MCF 10A (cell line): ENCODE measurements around the gene LIPE. TPM values are rescaled to one million over a fixed set of nuclear protein-coding genes. Genes with fewer than 3 reads are reported as not detected.
A peak's percentile ranks its signal among the peaks of the same experiment; 100 is the strongest.

Experiments used
- BruUV-seq: library from RNA; stranded (reverse); fragments of 400-500 nt; replicated peaks from 2 replicates; lab custom pipeline; 2021; lab: Mats Ljungman, UMichigan
- CTCF ChIA-PET: fragments of 300-600 bp; sonication (Branson Sonifier 250); formaldehyde crosslinking; extraction: SDS; loops from one replicate; lab custom pipeline; 2021; ENCODE audit warnings: antibody characterized with exemption, inconsistent platforms; lab: Yijun Ruan, JAX
- POLR2A ChIA-PET: fragments of 300-600, 350-650 bp; sonication (Branson Sonifier 250); formaldehyde crosslinking; extraction: SDS; loops from one replicate; lab custom pipeline; 2020; ENCODE audit warnings: antibody characterized with exemption, inconsistent platforms; lab: Yijun Ruan, JAX
- DNase-seq: peaks from one replicate; pipeline ENCODE4 v3.0.0-alpha.2; 2018; ENCODE audit not compliant: unreplicated experiment
- H3K27ac Mint-ChIP-seq: one replicate; pipeline ENCODE4 v1.8.0; 2022; ENCODE audit warnings: mild to moderate bottlenecking, low read depth, mixed read lengths; ENCODE audit not compliant: unreplicated experiment
- H3K27me3 Mint-ChIP-seq: one replicate; pipeline ENCODE4 v1.8.0; 2022; ENCODE audit warnings: mixed read lengths; ENCODE audit not compliant: insufficient read depth, unreplicated experiment
- H3K36me3 Mint-ChIP-seq: one replicate; pipeline ENCODE4 v1.8.0; 2022; ENCODE audit warnings: mild to moderate bottlenecking, moderate library complexity, mixed read lengths; ENCODE audit not compliant: insufficient read depth, unreplicated experiment
- H3K4me1 Mint-ChIP-seq: one replicate; pipeline ENCODE4 v1.8.0; 2022; ENCODE audit warnings: mixed read lengths; ENCODE audit not compliant: insufficient read depth, unreplicated experiment
- H3K4me3 Mint-ChIP-seq: one replicate; pipeline ENCODE4 v1.8.0; 2022; ENCODE audit warnings: mild to moderate bottlenecking, moderate library complexity, mixed read lengths; ENCODE audit not compliant: unreplicated experiment
- H3K9me3 Mint-ChIP-seq: one replicate; pipeline ENCODE4 v1.8.0; 2022; ENCODE audit warnings: mixed read lengths; ENCODE audit not compliant: unreplicated experiment
- CTCF ChIP-seq: fragments of 200-600 bp; IDR thresholded peaks from one replicate; pipeline ENCODE4 v1.8.0; 2022; ENCODE audit warnings: antibody characterized with exemption, mild to moderate bottlenecking; ENCODE audit not compliant: unreplicated experiment
- intact Hi-C: fragments of 100-400 bp; cut with micrococcal nuclease; formaldehyde crosslinking; loops from 2 replicates; pipeline ENCODE4 v1.14.1; 2022
- total RNA-seq: library from RNA; stranded (reverse); gene quantifications from 2 replicates; pipeline ENCODE4 v1.2.3, GENCODE V29; 2022

LIPE gene
- total RNA-seq, 1 experiment from 2014 or later, result 11.7 TPM

GRCh38 chr19:42422092-42422900 lies 4.9 kb downstream of the LIPE start:
- Mint-ChIP-seq H3K9me3 (no peaks in the 10 kb centered on the region), H3K36me3 (peaks cover 17% of the 10 kb centered on the region), H3K4me1 (peaks cover 34% of the 10 kb centered on the region), H3K27me3 (no peaks in the 10 kb centered on the region), H3K4me3 (peak overlapping the region; percentile 96), H3K27ac (peak overlapping the region; percentile 88)
- POLR2A ChIA-PET, result interaction anchor here (2.9 kb wide), 1 partner anchor 25 kb away, joined by 11 read pairs; no protein-coding TSS in a partner anchor
- DNase-seq, result no peak
- TSS peak; percentile 26 for BruUV-seq
- intact Hi-C loops, result no loop called here
- TF ChIP-seq CTCF, result no peak
- CTCF ChIA-PET, result no interaction called here

GRCh38 chr19:42421591-42422031 lies 5.6 kb downstream of the LIPE start:
- ChIA-PET CTCF (interaction anchor here (1.9 to 2.2 kb wide), 2 partner anchors 12 to 19 kb away, joined by 12 to 13 read pairs; no protein-coding TSS in a partner anchor), POLR2A (interaction anchor here (1.0 to 2.9 kb wide), 2 partner anchors 21 to 25 kb away, joined by 3 to 11 read pairs; partner anchors contain the start of gene CXCL17)
- Mint-ChIP-seq H3K9me3 (no peaks in the 10 kb centered on the region), H3K27me3 (no peaks in the 10 kb centered on the region), H3K27ac (peak overlapping the region; percentile 88), H3K4me3 (peak overlapping the region; percentile 96), H3K4me1 (peaks cover 34% of the 10 kb centered on the region), H3K36me3 (peaks cover 17% of the 10 kb centered on the region)
- peak; percentile 80 for DNase-seq
- no TSS peak for BruUV-seq
- intact Hi-C loops, result no loop called here
- no peak for TF ChIP-seq CTCF

GRCh38 chr19:42421101-42421500 lies 6.1 kb downstream of the LIPE start:
- ChIA-PET CTCF (interaction anchor here (0.7 to 2.2 kb wide), 4 partner anchors 13 to 445 kb away, joined by 3 to 13 read pairs (median 9); no protein-coding TSS in a partner anchor), POLR2A (interaction anchor here (1.0 to 2.9 kb wide), 2 partner anchors 21 to 24 kb away, joined by 3 to 11 read pairs; partner anchors contain the start of gene CXCL17)
- peaks cover 17% of the 10 kb centered on the region for H3K36me3 Mint-ChIP-seq
- no TSS peak for BruUV-seq
- no peak for TF ChIP-seq CTCF
- H3K27me3 Mint-ChIP-seq, result no peaks in the 10 kb centered on the region
- peaks cover 34% of the 10 kb centered on the region for H3K4me1 Mint-ChIP-seq
- intact Hi-C loops, result no loop called here
- no peak for DNase-seq
- H3K4me3 Mint-ChIP-seq, result no peak overlapping the region
- H3K27ac Mint-ChIP-seq, result peak overlapping the region; percentile 88
- H3K9me3 Mint-ChIP-seq, result no peaks in the 10 kb centered on the region

GRCh38 chr19:42420055-42420544 lies 7.1 kb downstream of the LIPE start:
- Mint-ChIP-seq H3K9me3 (no peaks in the 10 kb centered on the region), H3K27ac (no peak overlapping the region), H3K36me3 (peaks cover 21% of the 10 kb centered on the region), H3K4me1 (peaks cover 34% of the 10 kb centered on the region), H3K27me3 (no peaks in the 10 kb centered on the region), H3K4me3 (no peak overlapping the region)
- peak; percentile 91 for TF ChIP-seq CTCF
- ChIA-PET CTCF (interaction anchor here (0.5 to 2.2 kb wide), 11 partner anchors 8 to 1805 kb away, joined by 3 to 13 read pairs (median 4); no protein-coding TSS in a partner anchor), POLR2A (interaction anchor here (0.5 to 2.9 kb wide), 5 partner anchors 20 to 273 kb away, joined by 3 to 11 read pairs (median 3); partner anchors contain the start of gene DEDD2)
- BruUV-seq, result no TSS peak
- peak; percentile 89 for DNase-seq
- intact Hi-C loops, result no loop called here
